Measurements from ENCODE around the gene AGTPBP1. TPM values are rescaled to one million over a fixed set of nuclear protein-coding genes. Genes with fewer than 3 reads are reported as not detected.

AGTPBP1 gene
- total and polyA plus RNA-seq, 9 of the 15 experiments (the other 6 are each of a cell fraction or from before 2014, with no cell fraction given): 1.4 to 7.9 (median 4.6) TPM

- H3K9ac ChIP-seq (ENCODE audit: insufficient read depth in 1 of 2, low read depth in 2 of 2, low read length in 2 of 2): no peak overlapping the region
- ATAC-seq (no peak), DNase-seq (ENCODE audit: extremely low read depth in 1 of 4, low spot score in 3 of 4) (no peak), FAIRE-seq (no peak)
- H3K27ac ChIP-seq (ENCODE audit: extremely low read depth, low read depth, low read length): no peak overlapping the region
- CTCF ChIA-PET (ENCODE audit: low intra/inter-chr PET ratio): no interaction called here
- no peaks in the 10 kb centered on the region for H3K9me1 ChIP-seq (ENCODE audit: control insufficient read depth, insufficient read depth, low read length)
- intact Hi-C loops (cut with micrococcal nuclease): no loop called here
- TF ChIP-seq ESRRB (CRISPR knock-in tag; IDR thresholded peaks at IDR 0.05; ENCODE audit: borderline replicate concordance) (no peak), ZZZ3 (IDR thresholded peaks at IDR 0.05) (no peak), STAT5B (CRISPR knock-in tag; IDR thresholded peaks at IDR 0.05) (no peak), ZNF316 (IDR thresholded peaks at IDR 0.05) (no peak), FOXA1 (IDR thresholded peaks at IDR 0.05; ENCODE audit: borderline replicate concordance) (no peak), NFIX (CRISPR knock-in tag; IDR thresholded peaks at IDR 0.05; ENCODE audit: low read depth) (no peak), ZNF184 (CRISPR knock-in tag; IDR thresholded peaks at IDR 0.05) (no peak), MAFK (IDR thresholded peaks at IDR 0.05; ENCODE audit: low read length) (no peak), HMGXB4 (CRISPR knock-in tag; IDR thresholded peaks at IDR 0.05) (no peak), AFF4 (CRISPR knock-in tag; IDR thresholded peaks at IDR 0.05) (no peak), ZFX (CRISPR knock-in tag; IDR thresholded peaks at IDR 0.05) (no peak)
- H4K20me1 ChIP-seq (replicated peaks; ENCODE audit: control insufficient read depth, insufficient read depth, low read length): no peaks in the 10 kb centered on the region
- no peaks in the 10 kb centered on the region for H3K36me3 ChIP-seq (ENCODE audit: control insufficient read depth, insufficient read depth, low read length)
- no peak overlapping the region for H3K4me3 ChIP-seq
- no TSS peak for BruUV-seq (replicated peaks)
- in situ Hi-C loops (cut with MboI): no loop called here
- no peak overlapping the region for H3K4me2 ChIP-seq (ENCODE audit: insufficient read depth, low read length)
- no peaks in the 10 kb centered on the region for H3K79me2 ChIP-seq (ENCODE audit: control insufficient read depth, insufficient read depth, low read length)
- 42% methylated on average over 3 of the region's 3 CpGs for WGBS (ENCODE audit: insufficient coverage, low coverage, missing lambda C conversion rate)
- H3K4me1 ChIP-seq (replicated peaks in 1 of 2; ENCODE audit: control insufficient read depth in 2 of 2, insufficient read depth in 2 of 2, low read length in 2 of 2): no peaks in the 10 kb centered on the region
- H3K27me3 ChIP-seq (ENCODE audit: control insufficient read depth in 2 of 2, insufficient read depth in 2 of 2, low read length in 2 of 2): no peaks in the 10 kb centered on the region
- no peaks in the 10 kb centered on the region for H3K9me3 ChIP-seq (replicated peaks; ENCODE audit: control insufficient read depth, insufficient read depth, low read depth, low read length)
- H2AFZ ChIP-seq (ENCODE audit: low read depth, low read length): no peak overlapping the region
- POLR2A ChIA-PET: no interaction called here
Measured at GRCh38 chr9:85586684-85587083, 155.1 kb downstream of the AGTPBP1 start.

Measured in K562 (cell line).